ENCODE measurements around the gene KRTAP6-1.

Gene KRTAP6-1

GRCh38 chr21:30628109-30628508 is 14.4 kb upstream of the KRTAP6-1 start:
- H3K4me3 ChIP-seq (ENCODE audit: low read depth, low read length), result no peak overlapping the region
- TF ChIP-seq CTCF (IDR thresholded peaks at IDR 0.05; ENCODE audit: borderline replicate concordance, insufficient read depth, low read depth, low read length), result no peak

- H3K4me3 ChIP-seq (ENCODE audit: low read depth, low read length), result no peak overlapping the region
- no peak for TF ChIP-seq CTCF (IDR thresholded peaks at IDR 0.05; ENCODE audit: borderline replicate concordance, insufficient read depth, low read depth, low read length)
Observed at GRCh38 chr21:30625449-30626165, 11.9 kb upstream of the KRTAP6-1 start.

GRCh38 chr21:30623362-30623761 is 9.6 kb upstream of the KRTAP6-1 start:
- no peak for TF ChIP-seq CTCF (IDR thresholded peaks at IDR 0.05; ENCODE audit: borderline replicate concordance, insufficient read depth, low read depth, low read length)
- H3K4me3 ChIP-seq (ENCODE audit: low read depth, low read length), result no peak overlapping the region

GRCh38 chr21:30620522-30620921 is 6.8 kb upstream of the KRTAP6-1 start, which contains the start of gene KRTAP20-4:
TSS of gene KRTAP20-4 (plus strand) at chr21:30620627.
- no peak within 1 kb of the TSS for H3K4me3 ChIP-seq (ENCODE audit: low read depth, low read length)
- TF ChIP-seq CTCF (IDR thresholded peaks at IDR 0.05; ENCODE audit: borderline replicate concordance, insufficient read depth, low read depth, low read length), result no peak

GRCh38 chr21:30620080-30620479 is 6.3 kb upstream of the KRTAP6-1 start:
- no peak for TF ChIP-seq CTCF (IDR thresholded peaks at IDR 0.05; ENCODE audit: borderline replicate concordance, insufficient read depth, low read depth, low read length)
- no peak overlapping the region for H3K4me3 ChIP-seq (ENCODE audit: low read depth, low read length)

- no peak for TF ChIP-seq CTCF (IDR thresholded peaks at IDR 0.05; ENCODE audit: borderline replicate concordance, insufficient read depth, low read depth, low read length)
- H3K4me3 ChIP-seq (ENCODE audit: low read depth, low read length), result no peak within 1 kb of the TSS
Observed at GRCh38 chr21:30616125-30616524, 2.4 kb upstream of the KRTAP6-1 start, which contains the start of gene KRTAP20-1. TSS of gene KRTAP20-1 (plus strand) at chr21:30616425. CDS start at chr21:30616455, 30 bp downstream.

GRCh38 chr21:30615199-30615598 is 1.5 kb upstream of the KRTAP6-1 start:
- no peak for TF ChIP-seq CTCF (IDR thresholded peaks at IDR 0.05; ENCODE audit: borderline replicate concordance, insufficient read depth, low read depth, low read length)
- H3K4me3 ChIP-seq (ENCODE audit: low read depth, low read length), result no peak overlapping the region

All from GM12875 (cell line).